HG03095 (cell line): ENCODE results near the gene ZC3H10.
A peak's percentile ranks its signal among the peaks of the same experiment; 100 is the strongest.
"Not testable (repeated sequence)": the region's sequence is repeated elsewhere in the genome, so short reads cannot be mapped to it uniquely, and the experiment has no call there.

Source experiments
- ATAC-seq: cut with Tn5 transposase; IDR thresholded peaks from one replicate; pipeline ENCODE4 v1.9.1; 2021; ENCODE audit warnings: moderate library complexity; ENCODE audit not compliant: unreplicated experiment

ZC3H10 gene

DNA sequence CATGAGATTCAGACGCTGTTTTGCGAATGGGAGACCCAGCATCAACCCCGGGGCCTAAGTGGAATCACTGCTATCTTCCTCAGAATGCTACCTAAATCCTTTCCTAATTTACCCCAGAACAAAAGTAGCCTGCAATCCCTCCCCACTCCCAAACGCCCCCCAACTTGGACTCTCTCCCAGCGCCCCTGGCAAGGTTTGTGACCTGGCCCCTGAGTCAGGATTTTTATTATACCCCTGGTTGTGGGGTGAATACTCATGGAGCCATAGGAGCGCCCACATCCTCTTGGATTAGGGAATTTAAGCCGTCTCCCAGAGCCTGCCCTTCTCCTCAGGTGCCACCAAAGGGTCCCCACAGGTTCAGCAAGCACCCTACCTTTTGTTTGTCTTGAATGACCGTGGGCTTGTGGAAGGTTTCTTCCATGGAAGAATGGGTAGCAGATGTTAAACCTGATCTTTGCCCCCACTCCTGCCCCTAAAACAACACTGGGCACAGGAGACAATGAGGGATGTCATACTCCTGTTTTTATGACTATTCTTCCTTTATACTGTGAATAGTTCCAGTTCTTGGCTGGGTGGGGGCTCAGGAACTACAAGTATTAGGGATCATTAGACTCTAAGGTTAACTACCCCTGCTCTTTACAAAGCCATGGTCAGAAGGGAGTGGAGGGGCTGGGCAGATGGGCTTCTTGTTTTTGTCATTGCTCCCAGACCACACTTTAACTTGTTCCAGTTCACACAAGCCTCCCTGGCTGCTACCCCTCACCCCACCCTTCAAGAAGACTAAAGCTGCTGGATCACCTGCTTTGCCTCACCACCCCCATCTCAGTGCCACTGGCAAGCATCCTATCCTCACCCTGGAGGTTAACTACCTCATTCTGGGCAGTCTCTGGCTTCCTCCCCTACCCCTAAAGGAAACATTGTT, 35.0 kb downstream of the ZC3H10 start:
- ATAC-seq, result no peak

DNA sequence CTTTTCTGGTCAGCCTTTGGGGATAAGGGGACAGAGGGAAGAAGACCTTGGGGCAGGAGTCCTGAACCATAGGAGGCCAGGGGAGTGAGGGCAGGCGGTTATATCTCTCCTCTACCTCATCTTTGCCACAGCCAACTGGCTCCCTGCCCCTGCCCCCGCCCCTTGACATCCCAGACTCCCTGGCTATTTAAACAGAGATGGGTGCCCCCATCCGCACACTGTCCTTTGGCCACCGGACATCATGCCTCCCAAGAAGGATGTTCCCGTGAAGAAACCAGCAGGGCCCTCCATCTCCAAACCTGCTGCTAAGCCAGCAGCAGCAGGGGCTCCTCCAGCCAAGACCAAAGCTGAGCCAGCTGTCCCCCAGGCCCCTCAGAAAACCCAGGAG, 35.6 kb downstream of the ZC3H10 start:
- ATAC-seq, result no peak

DNA sequence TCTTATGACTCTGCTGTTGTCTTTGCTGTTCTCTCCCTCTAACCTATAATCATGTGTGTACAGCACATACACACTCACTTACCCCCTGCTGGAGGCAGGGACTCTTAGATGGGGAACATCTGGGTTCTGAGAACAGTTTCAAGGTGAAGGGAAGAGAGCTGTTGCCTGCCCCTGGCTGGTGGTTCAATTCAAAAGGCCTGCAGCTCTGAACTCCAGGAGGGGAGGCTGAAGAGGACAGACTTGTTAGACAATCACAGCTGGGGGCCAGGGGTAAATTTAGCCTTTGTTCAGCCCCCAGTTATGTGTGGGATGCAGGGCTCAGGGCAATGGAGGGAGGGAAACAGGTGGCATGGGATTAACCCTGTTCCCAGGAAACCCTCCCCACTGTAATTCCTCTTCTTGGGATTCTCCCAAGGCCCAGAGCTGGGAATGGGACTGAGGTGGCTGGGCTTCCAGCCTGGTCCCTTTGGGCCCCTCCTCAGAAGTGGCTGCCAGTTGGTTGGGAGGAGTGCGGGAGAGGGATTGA, 36.2 kb downstream of the ZC3H10 start:
- ATAC-seq, result no peak

DNA sequence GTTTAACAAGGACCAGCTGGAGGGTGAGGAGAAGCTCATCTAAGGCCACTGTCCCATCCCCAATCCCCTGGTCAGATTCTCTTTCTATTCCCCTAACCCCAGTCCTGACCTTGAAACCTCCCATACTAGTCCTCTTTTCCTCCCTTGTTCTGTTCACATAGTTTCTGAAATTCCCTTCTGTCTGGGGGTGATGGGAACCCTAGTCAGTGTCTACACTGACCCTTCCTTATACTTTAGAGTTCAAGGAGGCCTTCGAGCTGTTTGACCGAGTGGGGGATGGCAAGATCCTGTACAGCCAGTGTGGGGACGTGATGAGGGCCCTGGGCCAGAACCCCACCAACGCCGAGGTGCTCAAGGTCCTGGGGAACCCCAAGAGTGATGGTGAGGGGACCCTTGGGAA, 36.8 kb downstream of the ZC3H10 start:
- ATAC-seq, result no peak

DNA sequence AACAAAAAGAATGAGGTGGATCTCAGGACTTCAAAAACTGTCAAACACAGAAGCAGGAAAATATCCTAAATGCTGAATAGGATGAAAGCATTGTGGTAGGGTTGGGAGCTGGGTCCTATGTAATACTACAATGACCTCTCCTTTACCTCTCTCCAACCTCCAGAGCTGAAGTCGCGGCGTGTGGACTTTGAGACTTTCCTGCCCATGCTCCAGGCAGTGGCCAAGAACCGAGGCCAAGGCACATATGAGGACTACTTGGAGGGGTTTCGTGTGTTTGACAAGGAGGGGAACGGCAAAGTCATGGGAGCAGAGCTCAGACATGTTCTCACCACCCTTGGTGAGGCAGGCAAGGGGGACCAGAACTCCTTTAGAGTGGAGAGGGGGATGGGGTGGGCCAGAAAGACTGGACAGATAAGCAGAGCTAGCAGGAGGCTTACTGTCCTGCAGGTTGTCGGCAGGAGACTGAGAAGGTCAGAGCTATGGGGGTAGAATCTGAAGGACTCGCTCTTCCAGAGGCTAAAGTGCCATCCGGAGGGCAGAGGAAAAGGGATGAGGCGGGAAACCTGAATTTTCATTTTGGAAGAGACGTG, 37.3 kb downstream of the ZC3H10 start:
- ATAC-seq, result no peak

DNA sequence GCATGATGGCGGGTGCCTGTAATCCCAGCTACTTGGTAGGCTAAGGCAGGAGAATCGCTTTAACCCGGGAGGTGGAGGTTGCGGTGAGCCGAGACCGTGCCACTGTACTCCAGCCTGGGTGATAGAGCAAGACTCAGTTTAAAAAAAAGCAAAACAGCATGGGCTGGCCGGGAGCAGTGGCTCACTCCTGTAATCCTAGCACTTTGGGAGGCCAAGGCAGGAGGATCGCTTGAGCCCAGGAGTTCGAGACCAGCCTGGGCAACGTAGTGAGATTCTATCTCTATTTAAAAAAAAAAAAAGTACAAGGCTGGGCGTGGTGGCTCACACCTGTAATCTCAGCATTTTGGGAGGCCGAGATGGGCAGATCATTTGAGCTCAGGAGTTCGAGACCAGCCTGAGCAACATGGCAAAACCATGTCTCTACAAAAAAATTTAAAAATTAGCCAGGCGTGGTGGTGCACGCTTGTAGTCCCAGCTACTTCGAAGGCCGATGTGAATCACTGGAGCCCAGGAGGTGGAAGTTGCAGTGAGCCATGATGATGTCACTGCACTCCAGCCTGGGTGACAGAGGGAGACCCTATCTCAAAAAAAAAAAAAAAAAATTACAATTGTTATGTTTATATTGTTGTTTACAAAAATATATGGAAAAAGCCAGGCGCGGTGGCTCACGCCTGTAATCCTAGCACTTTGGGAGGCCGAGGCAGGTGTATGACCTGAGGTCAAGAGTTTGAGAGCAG, 38.6 kb downstream of the ZC3H10 start:
- not testable (repeated sequence) for ATAC-seq

DNA sequence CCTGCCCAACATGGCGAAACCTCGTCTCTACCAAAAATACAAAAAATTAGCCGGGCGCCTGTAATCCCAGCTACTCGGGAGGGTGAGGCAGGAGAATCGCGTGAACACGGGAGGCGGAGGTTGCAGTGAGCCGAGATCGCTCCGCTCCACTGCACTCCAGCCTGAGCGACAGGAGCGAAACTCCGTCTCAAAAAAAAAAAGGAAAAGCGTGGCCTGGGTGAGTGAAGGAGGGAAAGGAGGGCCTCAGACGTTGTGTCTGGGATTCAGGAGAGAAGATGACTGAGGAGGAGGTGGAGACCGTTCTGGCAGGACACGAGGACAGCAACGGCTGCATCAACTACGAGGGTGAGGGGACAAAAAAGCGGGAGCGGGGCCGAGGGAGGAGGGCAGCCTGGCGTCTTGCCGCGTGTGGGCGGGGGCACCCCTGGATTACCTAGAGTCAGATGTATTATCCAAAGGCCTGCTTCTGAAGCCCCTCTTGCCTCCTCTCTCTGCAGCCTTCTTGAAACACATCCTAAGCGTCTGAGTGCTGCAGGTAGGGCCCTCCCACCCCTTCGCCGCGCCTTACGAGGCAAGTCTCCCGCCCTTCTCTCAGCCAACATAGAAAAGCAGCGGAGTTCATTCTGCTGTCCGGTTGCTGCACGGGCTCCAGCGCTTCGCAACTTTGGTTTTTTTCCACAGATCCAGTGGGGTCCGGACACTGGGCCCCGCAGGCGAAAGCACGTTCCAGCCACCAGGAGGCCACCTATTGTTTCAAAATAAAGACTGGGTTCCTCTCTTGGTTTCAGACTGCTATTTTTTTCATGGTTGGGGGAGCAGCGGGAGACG, 39.3 kb downstream of the ZC3H10 start:
- ATAC-seq, result peak; percentile 25

DNA sequence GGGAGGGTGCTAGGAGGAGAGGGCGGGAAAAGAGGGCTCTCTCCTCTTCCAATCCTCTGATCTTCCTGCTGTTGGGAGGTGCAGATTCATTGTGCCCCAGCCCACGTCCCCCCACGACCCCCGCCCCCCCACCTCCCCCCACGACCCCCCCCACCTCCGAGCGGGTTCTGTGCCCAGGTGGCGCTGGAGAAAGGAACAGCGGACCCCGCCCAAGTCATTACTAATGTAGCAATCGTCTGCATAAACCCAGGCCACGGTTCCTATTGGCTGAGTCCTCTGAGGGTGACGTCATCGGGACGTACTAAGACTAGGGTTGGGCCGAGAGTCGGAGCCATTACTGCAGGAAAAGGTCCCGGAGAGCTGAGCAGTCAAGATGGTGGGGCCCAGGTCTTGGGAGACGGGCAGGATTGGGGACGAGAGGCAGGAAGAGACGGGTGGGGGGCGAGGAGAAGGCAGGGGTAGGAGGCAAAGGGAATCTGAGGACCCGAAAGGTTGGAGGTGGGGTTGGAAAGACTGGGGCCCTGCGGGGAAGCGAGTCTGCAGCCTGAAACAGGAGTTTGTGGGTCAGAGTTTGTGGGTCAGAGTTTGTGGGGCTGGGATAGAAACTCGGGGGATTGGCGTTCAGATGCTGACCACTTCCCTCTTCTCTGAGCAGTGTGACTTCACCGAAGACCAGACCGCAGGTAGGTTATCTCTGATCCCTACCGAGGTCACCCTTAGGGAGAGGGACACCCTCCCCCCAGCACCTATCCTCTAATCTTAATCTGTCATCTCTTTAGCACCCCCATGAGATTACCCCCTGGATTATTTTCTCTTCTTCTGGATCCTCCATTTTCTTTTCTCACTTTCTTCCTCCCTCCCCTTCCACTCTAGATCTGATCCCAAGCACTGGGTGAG, 40.2 kb downstream of the ZC3H10 start, which contains the start of gene MYL6:
MYL6 (plus strand) TSS at position 331 of the 897 bp plus-strand sequence; CDS start at position 374, 43 bp downstream.
- ATAC-seq, result peak; percentile 80

DNA sequence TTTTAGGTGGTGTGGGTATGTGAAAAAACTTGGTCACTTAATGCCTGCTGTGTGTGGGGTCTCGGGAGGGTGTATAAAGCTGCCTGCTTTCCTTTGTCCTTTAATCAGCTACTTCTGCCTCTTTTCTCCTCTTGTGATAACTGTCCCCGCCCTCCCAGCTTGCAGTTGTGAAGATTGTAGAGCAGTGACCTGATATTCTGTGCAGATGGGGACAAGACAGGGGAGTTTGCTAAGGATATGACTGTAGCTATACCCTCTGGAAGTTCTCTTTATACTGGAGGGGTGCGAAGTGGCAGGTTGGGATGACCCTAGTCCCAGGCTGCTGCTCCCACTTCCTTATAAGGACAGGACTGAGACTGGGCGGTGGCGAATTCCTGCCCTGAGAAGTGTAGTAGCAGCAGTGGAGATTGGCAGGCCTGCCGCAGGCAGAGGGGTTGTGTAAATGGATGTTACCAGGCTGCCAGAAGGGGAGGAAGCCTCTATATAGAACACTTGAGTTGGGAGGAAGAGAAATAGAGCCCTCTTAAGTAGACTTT, 40.9 kb downstream of the ZC3H10 start:
- no peak for ATAC-seq

DNA sequence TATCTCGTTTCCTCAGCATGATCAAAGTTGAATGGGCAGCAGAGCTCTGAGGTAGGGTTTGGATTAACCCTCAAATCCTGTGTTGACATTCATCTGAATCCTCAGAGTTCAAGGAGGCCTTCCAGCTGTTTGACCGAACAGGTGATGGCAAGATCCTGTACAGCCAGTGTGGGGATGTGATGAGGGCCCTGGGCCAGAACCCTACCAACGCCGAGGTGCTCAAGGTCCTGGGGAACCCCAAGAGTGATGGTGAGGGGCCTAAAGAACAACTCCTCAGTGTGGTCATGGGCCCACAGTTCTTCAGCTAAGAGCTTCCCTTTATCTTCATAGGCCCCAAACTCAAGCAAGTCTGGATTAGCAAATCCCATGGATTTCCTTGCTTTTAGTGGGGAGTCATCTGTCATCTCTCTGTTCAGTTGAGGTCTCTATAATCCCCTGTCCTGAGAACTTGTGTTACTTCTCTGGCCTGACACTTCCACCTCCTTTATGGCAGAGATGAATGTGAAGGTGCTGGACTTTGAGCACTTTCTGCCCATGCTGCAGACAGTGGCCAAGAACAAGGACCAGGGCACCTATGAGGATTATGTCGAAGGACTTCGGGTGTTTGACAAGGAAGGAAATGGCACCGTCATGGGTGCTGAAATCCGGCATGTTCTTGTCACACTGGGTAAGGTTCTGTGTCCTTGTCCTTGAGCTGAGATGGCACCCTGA, 41.6 kb downstream of the ZC3H10 start:
- no peak for ATAC-seq

DNA sequence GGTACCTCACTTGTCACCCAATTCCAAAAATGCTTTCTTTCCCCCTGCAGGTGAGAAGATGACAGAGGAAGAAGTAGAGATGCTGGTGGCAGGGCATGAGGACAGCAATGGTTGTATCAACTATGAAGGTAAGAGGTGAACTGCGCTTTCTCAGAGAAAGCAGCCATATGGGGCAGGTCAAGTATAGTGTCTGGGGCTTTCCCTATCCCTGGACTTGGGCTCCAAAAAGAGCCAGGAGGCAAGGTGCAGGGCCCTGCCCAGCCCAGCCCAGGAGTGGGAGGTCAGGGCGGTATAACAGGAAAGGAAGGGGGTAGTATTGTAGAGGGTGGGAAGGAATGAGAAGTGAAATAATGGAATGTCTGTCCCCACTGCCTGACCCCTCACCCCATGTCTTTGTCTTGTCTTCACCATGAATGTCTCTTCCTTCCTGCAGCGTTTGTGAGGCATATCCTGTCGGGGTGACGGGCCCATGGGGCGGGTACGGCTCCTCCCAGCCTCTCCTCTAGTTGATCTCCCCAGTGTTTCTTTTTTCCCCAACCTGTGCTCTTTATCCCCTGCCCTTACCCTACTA, 42.2 kb downstream of the ZC3H10 start:
- no peak for ATAC-seq

DNA sequence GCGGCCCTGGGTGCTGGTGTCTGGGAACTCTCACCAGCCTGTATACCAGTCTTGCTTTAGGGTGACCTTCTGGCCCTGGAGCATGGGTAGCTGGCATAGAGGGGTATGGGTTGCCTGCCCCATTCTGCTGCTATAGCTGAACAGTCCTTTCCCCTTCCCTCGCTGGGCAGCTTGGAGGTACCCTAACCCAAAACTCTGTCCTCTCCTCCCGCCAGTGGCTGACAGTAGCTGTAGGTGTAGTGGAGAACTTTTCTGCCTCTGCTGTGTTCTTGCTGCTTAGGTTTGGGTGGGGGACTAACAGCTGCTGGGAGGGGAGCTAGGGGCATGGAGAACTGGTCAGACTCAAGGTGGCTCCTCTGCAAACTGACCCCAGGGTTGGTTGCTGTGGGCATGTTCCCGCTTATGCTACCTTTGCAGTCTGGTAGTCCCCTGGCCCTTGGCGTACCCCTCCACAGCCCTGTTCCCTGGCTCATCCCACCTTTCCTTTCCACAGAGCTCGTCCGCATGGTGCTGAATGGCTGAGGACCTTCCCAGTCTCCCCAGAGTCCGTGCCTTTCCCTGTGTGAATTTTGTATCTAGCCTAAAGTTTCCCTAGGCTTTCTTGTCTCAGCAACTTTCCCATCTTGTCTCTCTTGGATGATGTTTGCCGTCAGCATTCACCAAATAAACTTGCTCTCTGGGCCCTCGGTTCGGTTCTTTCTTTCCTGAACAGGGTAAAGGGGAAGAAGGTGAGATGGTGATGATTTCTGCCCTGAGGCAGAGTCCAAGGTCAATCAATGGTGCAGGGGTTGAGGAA, 43.0 kb downstream of the ZC3H10 start:
- no peak for ATAC-seq

DNA sequence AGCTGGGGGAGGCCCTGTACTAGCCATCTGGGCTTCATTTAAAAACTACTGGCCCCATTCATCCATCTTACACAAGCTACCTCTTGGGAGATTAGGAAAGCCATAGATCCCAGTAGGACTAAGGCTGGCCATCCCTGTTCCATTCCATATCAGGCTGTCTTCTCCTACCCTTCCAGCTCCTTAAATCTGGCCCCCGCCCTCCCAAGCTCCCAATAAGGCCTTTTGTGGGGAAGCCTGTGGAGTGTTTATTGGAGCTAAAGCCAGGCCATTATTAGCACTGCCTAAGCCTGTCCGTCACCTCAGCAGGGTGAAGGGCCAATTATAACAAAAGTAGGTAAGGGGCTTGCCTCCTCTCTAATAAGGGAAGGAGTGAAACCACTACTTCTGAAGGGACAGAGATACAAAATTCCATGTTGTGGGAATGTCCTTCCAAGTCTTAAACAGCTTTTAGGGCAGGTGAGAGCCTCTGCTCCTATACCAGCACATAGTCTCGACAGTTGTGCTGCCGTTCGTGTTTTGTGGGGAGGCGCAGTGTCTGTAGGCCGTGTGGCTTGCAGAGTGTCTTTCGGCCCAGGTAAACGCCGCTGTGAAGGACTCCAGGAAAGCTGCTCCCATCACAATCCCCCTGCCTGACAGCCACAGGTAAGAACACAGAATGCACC, 43.8 kb downstream of the ZC3H10 start:
- ATAC-seq, result no peak

DNA sequence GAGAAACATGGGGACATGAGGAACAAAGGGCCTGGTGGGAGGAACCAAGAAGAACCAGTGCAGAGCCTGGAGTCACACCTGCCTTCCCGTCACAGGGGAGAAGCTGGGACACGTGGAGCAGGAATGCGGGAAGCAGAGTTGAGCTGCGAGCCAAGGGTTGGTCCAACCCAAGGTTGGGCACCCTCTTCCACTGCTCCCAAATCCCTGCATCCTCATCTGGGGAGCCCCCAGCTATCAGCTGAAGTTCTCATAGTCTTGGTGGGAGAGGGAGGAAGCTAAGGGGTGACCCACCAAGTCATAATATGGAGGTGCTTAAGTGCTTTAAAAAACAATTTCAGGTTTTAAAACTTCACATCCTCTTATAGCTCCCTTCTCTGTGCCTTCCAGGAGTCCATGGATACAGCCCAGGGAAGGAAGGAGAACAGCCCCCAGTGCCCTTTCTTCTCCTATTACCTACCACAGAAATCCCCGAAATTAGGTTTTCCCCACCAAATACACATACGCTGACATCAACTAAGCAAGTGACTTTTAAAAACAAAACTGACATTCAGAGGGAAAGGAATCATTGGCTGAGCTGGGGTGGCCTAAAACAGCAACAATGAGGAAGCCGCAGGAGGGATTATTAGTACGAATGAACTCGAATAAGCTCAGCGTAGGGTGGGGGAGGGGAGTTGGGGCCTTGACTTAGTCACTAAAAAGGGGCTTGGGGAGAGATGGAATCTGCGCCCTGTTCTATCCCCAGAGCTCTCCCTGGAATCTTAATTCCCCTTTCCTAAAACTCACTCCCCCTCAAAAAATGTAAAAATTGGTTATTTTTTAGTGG, 44.6 kb downstream of the ZC3H10 start:
- ATAC-seq, result no peak

DNA sequence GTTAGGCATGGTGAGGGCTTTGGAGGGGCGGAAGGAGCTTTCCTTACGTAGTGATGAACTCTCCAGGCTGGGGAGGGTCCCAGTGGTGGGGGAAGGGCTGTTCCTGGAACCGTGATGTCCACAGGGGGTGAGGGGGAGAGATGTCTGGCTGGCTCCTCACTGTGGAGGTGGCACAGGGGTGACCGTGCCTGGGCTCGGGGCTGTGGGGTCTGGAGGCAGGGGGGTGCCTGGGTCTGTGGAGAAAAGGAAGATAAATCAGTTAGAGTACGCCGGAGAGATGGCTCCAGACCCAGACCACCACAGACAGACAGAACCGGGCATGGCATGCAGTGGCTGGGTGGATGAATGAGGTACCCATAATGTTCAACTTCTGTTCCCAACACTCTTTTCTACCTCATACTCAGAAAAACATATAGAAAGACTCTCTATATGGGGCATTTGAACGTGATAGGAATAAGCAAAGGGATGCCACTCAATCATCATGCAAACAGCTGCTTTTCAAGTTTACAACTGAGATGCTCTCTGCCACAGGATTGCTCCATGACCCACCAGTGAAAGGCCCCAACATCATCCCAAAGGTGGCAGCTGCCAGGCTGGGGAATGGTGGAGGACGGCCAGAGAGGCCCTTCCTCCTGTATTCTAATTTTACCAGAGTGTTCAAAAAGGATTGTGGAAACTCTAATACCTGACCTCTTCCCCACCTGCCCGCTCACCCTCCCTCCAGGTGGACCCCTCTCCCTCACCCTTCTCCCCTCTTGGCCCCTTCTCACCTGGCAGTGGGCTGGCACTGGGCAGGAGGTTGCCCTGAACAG, 45.7 kb downstream of the ZC3H10 start:
- ATAC-seq, result no peak
